Erythroblast (primary cell): ENCODE data around the gene KRTAP8-1.

Source experiments
- DNase-seq, 2 experiments: peaks; one replicate each; lab custom pipeline; 2025; lab: John Stamatoyannopoulos, UW
- GATA1 ChIP-seq: IDR thresholded peaks from 2 replicates; pipeline ENCODE4 v1.6.1; 2011; ENCODE audit warnings: low read depth, mild to moderate bottlenecking, control low read depth, low read length, moderate library complexity
- POLR2A ChIP-seq: IDR thresholded peaks from 2 replicates; pipeline ENCODE4 v1.6.1; 2011; ENCODE audit warnings: mild to moderate bottlenecking, low read length

Gene KRTAP8-1, protein sequence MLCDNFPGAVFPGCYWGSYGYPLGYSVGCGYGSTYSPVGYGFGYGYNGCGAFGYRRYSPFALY

DNA sequence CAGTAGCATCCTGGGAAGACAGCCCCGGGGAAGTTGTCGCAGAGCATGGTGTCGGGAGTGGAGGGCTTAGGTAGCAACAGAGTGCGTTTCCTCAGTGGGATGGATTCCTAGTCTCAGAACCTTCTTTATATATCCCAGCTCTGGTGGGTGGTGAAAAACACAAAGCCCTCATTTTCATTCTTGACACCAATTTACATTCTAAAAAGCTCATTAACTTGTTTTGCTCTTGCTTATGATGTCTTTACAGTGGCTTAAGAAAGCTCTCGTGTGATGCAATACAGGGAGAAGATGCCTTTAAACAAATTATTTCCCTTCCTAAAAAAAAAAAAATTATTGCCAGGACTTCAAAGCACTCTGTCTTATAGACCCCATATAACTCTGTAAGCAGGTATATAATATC, at the start of gene KRTAP8-1:
Gene KRTAP8-1, minus strand, starts transcription at position 101 of the 400 bp plus-strand sequence. Its CDS starts 54 bp downstream, at position 47.
- TF ChIP-seq POLR2A (no peak), GATA1 (no peak)
- no peak for DNase-seq

DNA sequence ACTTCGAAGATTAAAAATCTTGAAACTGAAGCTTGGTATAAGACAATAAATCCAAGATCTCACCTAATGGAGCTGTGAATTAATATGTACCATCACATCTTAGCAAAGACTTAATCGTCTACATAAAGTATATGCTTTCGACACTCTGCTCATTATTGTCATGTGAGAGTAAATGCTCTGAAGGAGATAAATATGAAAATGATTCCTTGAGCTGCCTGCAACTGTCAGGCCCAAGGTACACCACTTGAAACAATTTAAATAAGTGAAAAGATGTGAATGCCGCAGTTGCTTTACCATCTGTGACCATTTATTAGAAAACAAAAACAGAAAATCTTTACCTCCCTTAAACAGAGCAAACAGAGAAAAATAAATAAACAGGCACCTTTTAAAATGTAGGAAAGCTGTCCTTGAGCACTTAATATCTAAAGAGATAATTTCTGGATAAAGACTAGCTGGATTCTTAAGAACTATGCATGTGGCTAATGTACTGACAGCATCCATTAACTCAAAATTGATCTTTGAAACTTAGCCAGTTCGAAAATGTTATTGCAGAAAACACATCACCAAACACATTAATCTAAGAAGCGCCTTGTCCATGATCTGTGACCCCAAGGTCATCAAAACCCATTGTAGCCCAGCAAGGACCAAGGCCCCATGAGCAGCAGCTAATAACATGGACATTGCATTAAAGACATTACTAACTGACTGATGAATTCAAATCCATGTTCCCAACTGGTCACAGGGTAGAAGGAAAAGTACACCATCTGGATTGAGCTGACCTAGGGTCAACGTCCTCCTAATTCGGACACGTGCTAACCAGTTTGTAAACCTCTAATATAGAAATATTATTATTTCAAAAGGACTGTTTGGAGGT, 34.8 kb upstream of the KRTAP8-1 start:
- no peak for DNase-seq
- no peak for TF ChIP-seq GATA1
- no peak for TF ChIP-seq POLR2A

- no peak for TF ChIP-seq POLR2A
- no peak for DNase-seq
Observed at GRCh38 chr21:30842990-30843389, 29.9 kb upstream of the KRTAP8-1 start.

DNA sequence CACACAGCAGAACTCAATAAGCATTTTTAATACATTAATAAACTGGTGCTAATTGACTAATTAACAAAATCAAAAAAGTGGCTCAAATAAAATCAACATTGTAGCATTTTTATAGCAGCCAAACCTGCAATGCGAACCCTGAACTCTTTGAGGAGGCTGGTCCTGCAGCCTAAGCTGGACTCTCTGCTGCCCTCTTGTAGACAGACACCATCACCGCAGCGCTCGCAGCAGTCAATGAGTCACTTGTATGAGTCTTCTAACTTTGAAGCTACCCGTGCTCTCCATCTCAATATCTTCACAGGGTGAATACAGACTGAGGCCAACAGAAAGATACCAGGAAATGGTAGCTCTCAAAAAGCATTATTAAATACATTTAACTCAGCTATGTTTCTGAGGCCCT, 26.2 kb upstream of the KRTAP8-1 start:
- DNase-seq: peak; percentile 2 to 12
- TF ChIP-seq POLR2A (no peak), GATA1 (no peak)

- TF ChIP-seq GATA1 (no peak), POLR2A (no peak)
Observed at GRCh38 chr21:30838536-30838935, 25.5 kb upstream of the KRTAP8-1 start.

GRCh38 chr21:30831194-30831765, 18.2 kb upstream of the KRTAP8-1 start:
- DNase-seq: peak; percentile 33 to 64
- TF ChIP-seq GATA1 (no peak), POLR2A (no peak)

More at GRCh38 chr21:30838536-30838935, 25.5 kb upstream of the KRTAP8-1 start:
- DNase-seq: no peak

DNA sequence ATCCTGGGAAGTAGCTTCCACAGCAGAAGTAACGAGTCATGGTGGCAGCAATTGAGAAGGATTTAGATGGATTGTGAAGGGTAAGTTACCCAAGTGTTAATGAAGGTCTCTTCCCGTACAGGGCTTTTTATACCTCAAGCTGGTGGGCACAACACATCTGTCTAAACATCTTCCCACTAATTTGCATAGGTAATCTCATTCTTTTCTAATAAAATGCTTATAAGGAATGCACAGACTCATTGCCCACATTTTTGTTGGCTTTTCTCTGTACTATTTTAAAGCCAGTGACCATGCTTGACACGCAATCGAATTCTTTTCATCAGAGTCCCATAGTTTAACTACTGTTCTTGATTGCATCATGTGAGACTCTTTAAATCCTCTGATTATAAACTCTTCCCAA, 16.6 kb upstream of the KRTAP8-1 start, which contains the start of gene KRTAP7-1:
Gene KRTAP7-1, minus strand, starts transcription at position 101 of the 400 bp plus-strand sequence. Its CDS starts 61 bp downstream, at position 40.
- TF ChIP-seq GATA1 (no peak), POLR2A (no peak)
- no peak for DNase-seq

- TF ChIP-seq POLR2A (no peak), GATA1 (no peak)
- DNase-seq: no peak
Observed at GRCh38 chr21:30818837-30819610, 6.0 kb upstream of the KRTAP8-1 start.

DNA sequence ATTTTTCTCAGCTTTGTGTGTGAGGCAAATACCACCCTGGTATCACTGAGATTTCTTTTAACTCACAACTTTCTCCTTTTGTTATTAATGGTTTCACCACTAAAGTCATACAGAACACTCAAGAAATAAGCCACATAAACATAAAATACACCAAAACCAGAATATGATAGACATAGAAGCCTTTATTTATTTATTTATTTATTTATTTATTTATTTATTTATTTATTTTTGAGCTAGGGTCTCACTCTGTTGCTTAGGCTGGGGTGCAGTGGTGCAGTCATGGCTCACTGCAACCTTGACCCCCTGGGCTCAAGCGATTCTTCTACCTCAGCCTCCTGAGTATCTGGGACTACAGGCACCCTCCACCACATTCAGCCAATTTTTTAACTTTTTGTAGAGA, 12.5 kb downstream of the KRTAP8-1 start:
- TF ChIP-seq GATA1: no peak
- TF ChIP-seq POLR2A: no peak
- DNase-seq: no peak

GRCh38 chr21:30793581-30794314, 19.3 kb downstream of the KRTAP8-1 start:
- TF ChIP-seq GATA1 (no peak), POLR2A (no peak)
- no peak for DNase-seq

DNA sequence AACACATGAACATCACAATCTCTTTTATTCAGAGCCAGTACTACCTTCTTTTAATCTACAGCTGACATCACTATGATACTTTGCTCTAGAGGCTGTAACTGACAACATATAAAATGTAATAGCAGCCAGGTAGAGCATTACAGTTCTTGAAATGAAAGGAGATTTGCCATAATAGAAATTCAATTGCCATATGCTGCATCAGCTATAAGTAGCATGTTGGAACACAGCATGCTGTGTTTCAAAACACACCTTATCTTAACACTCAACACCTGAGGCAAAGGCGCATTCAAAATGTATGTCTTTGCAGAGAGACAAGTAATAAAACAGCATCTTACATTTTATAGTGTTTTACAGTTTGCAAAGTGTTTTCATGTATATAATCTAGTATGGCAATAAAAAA, 33.8 kb downstream of the KRTAP8-1 start:
- TF ChIP-seq POLR2A (no peak), GATA1 (no peak)
- DNase-seq: no peak

DNA sequence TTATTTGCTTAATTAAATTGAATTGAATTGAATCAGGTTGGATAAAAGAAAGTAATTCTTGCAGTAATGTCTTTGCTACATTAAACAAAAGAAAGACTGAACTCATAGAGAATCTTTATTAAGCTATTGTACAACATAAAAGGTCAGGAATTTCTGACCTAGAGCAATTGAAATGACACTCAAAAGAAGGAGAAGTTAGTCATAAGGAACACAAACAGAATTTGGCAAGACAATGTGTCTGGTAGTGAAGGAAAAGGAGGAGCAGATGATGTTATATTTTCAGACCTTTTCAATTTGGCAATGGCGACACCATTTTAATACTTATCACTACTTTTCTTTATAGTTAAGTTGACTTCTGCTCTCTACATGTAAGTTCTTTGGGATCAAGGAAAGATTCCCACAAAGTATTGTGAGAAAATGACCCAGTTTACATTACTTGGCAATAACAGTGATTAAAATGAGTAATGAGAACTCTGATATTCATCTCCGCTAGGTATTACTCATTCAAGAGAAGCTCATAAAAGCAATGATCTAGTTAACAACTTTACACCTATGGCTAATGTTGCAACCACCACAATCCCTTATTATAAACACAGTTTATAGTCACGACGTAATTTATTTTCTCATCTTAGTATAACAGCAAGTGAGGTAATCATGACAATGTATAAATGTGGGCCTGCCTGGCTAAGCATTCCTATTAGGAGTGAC, 43.2 kb downstream of the KRTAP8-1 start:
- no peak for DNase-seq
- no peak for TF ChIP-seq POLR2A
